SJCRH30 (cell line): Measurements from ENCODE around the gene SBF2. TPM values are rescaled to one million over a fixed set of nuclear protein-coding genes. Genes with fewer than 3 reads are reported as not detected.
"Not testable (repeated sequence)": the region's sequence is repeated elsewhere in the genome, so short reads cannot be mapped to it uniquely, and the experiment has no call there.

Source experiments
- DNase-seq, 2 experiments: peaks; one replicate each; pipeline ENCODE4 v3.0.0-alpha.2; 2015 to 2020
- H3K27ac ChIP-seq: fragments of 250-450 bp; sonication (Bioruptor Pico); 2 replicates; pipeline ENCODE4 v1.5.1; 2020; ENCODE audit warnings: mild to moderate bottlenecking, moderate library complexity
- H3K27me3 ChIP-seq: fragments of 250-450 bp; sonication (Bioruptor Pico); 2 replicates; pipeline ENCODE4 v1.5.1; 2020; ENCODE audit warnings: mild to moderate bottlenecking, moderate library complexity
- H3K36me3 ChIP-seq: fragments of 250-450 bp; sonication (Bioruptor Pico); 2 replicates; pipeline ENCODE4 v1.5.1; 2020; ENCODE audit warnings: mild to moderate bottlenecking, moderate library complexity
- H3K4me1 ChIP-seq: fragments of 250-450 bp; sonication (Bioruptor Pico); 2 replicates; pipeline ENCODE4 v1.5.1; 2020; ENCODE audit warnings: mild to moderate bottlenecking, moderate library complexity
- H3K4me3 ChIP-seq: fragments of 250-450 bp; sonication (Bioruptor Pico); 2 replicates; pipeline ENCODE4 v1.5.1; 2020; ENCODE audit warnings: mild to moderate bottlenecking, moderate library complexity
- H3K9me3 ChIP-seq: fragments of 250-450 bp; sonication (Bioruptor Pico); replicated peaks from 2 replicates; pipeline ENCODE4 v1.5.1; 2020; ENCODE audit warnings: mild to moderate bottlenecking, moderate library complexity
- total RNA-seq: library from RNA; depleted of rRNA; stranded (reverse); fragments of >200 nt; shearing (Covaris generic); gene quantifications from 2 replicates; pipeline ENCODE4 v1.2.3, GENCODE V29; 2014

The SBF2 gene
- total RNA-seq, 1 experiment from 2014 or later = 34.7 TPM

- Histone ChIP-seq H3K4me3 (no peak overlapping the region), H3K27ac (no peak overlapping the region), H3K4me1 (no peaks in the 10 kb centered on the region; the same call in 1 of the 2 replicates), H3K27me3 (no peaks in the 10 kb centered on the region), H3K9me3 (no peaks in the 10 kb centered on the region), H3K36me3 (no peaks in the 10 kb centered on the region)
- no peak for DNase-seq
These were observed 21.9 kb downstream of the SBF2 start for GRCh38 chr11:10272132-10272531.

- Histone ChIP-seq H3K27me3 (no peaks in the 10 kb centered on the region), H3K36me3 (0 out of 2 replicates have a peak, but pooled peaks cover 4% of the 10 kb centered on the region), H3K27ac (no peak overlapping the region), H3K4me3 (no peak overlapping the region), H3K4me1 (no peaks in the 10 kb centered on the region; the same call in 1 of the 2 replicates), H3K9me3 (peaks cover 4% of the 10 kb centered on the region; the same call in 1 of the 2 replicates)
- DNase-seq = no peak
These were observed 25.1 kb downstream of the SBF2 start for GRCh38 chr11:10268746-10269488.

DNA sequence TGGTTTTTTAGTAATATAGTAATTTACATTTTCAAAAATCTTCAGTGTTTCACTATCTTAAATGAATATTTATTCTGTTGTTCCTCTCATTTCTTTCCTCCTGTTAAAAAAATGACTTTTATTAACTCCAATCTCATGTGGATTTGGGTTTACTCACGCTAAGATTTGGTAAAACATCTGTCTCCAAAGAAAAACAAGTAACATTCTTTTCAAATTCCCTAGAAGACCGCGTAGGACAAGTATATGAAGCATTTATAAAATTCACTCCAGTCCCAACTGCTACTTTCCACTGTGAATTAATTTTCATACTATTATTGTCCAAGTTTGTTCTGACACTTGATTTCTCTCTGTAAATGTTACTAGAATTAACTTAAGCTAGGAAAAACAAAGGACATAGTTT, 26.2 kb downstream of the SBF2 start:
- no peak overlapping the region for H3K27ac ChIP-seq
- H3K36me3 ChIP-seq = 0 out of 2 replicates have a peak, but pooled peaks cover 4% of the 10 kb centered on the region
- H3K4me3 ChIP-seq = no peak overlapping the region
- H3K9me3 ChIP-seq = peaks cover 4% of the 10 kb centered on the region; the same call in 1 of the 2 replicates
- no peak for DNase-seq
- no peaks in the 10 kb centered on the region for H3K27me3 ChIP-seq
- no peaks in the 10 kb centered on the region; the same call in 1 of the 2 replicates for H3K4me1 ChIP-seq

DNA sequence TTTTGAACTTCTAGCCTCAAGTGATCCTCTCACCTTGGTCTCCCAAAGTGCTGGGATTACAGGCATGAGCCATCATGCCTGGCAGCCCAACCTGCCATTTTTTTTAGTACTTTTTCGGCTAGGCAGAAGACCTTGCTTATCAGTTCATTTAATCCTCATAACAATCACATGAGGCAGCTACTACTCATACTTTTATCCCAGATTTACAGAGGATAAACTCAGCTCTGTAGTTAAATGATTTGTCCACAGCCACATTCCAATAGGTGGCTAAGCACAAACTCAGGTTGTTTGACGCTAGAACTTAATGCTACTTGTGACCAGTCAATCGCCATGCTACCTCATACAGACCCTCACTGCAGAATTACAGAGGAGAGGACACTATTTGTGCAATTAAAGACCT, 28.1 kb downstream of the SBF2 start:
- peaks cover 5% of the 10 kb centered on the region; the same call in 1 of the 2 replicates for H3K4me1 ChIP-seq
- 0 out of 2 replicates have a peak, but pooled peaks cover 4% of the 10 kb centered on the region for H3K36me3 ChIP-seq
- DNase-seq = no peak

DNA sequence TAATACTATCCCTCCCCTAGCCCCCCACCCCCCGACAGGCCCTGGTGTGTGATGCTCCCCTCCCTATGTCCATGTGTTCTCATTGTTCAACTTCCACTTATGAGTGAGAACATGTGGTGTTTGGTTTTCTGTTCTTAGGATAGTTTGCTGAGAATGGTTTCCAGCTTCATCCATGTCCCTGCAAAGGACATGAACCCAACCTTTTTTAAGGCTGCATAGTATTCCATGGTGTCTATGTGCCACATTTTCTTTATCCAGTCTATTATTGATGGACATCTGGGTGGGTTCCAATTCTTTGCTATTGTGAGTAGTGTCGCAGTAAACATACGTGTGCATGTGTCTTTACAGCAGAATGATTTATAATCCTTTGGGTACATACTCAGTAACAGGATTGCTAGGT, 29.3 kb downstream of the SBF2 start:
- not testable (repeated sequence) for H3K27me3 ChIP-seq, H3K9me3 ChIP-seq, H3K4me3 ChIP-seq, H3K27ac ChIP-seq, H3K4me1 ChIP-seq, H3K36me3 ChIP-seq, DNase-seq

More for the DNA sequence above, 28.1 kb downstream of the SBF2 start:
- H3K27me3 ChIP-seq = no peaks in the 10 kb centered on the region
- no peak overlapping the region for H3K4me3 ChIP-seq
- no peak overlapping the region for H3K27ac ChIP-seq
- H3K9me3 ChIP-seq = peaks cover 4% of the 10 kb centered on the region; the same call in 1 of the 2 replicates

DNA sequence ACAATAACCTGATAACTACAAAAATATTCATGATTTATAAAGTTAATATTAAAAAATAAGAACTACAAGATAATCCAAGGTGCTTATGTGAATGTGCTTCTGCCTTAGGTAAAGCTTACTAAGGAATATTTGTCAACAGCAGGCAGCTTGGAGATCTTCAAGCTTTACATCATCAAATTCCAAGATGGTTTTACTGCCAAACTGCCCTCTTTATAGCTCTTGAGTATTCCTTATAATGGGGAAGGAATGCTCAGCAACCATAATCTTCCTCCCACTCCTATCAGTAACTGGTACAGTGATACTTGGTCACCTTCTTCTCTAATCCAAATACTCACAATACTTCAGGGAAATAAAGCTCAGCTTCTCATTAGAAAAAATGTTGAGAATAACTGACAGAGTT, 30.1 kb downstream of the SBF2 start:
- peaks cover 5% of the 10 kb centered on the region; the same call in 1 of the 2 replicates for H3K4me1 ChIP-seq
- peaks cover 4% of the 10 kb centered on the region; the same call in 1 of the 2 replicates for H3K9me3 ChIP-seq
- H3K27ac ChIP-seq = no peak overlapping the region
- no peak overlapping the region for H3K4me3 ChIP-seq
- H3K36me3 ChIP-seq = 0 out of 2 replicates have a peak, but pooled peaks cover 4% of the 10 kb centered on the region
- DNase-seq = no peak
- no peaks in the 10 kb centered on the region for H3K27me3 ChIP-seq

- no peak overlapping the region for H3K27ac ChIP-seq
- no peaks in the 10 kb centered on the region for H3K27me3 ChIP-seq
- H3K4me1 ChIP-seq = peaks cover 5% of the 10 kb centered on the region
- H3K36me3 ChIP-seq = 0 out of 2 replicates have a peak, but pooled peaks cover 4% of the 10 kb centered on the region
- DNase-seq = no peak
- H3K4me3 ChIP-seq = no peak overlapping the region
- H3K9me3 ChIP-seq = peaks cover 4% of the 10 kb centered on the region; the same call in 1 of the 2 replicates
These were observed 32.2 kb downstream of the SBF2 start for GRCh38 chr11:10261821-10262220.

DNA sequence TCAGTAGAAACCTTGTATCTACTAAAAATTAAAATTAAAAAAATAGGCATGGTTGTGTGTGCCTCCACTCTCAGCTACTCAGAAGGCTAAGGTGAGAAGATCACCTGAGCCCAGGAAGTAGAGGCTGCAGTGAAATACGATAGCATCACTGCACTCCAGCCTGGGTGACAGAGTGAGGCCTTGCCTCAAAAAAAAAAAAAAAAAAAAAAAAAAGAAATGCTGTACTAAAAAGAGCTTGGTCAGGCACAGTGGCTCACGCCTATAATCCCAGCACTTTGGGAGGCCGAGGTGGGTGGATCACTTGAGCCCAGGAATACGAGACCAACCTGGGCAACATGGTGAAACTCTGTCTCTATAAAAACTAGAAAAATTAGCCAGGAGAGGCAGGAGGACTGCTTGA, 36.5 kb downstream of the SBF2 start:
- Histone ChIP-seq H3K4me3 (no peak overlapping the region), H3K27me3 (no peaks in the 10 kb centered on the region), H3K36me3 (no peaks in the 10 kb centered on the region), H3K27ac (no peak overlapping the region), H3K4me1 (peaks cover 24% of the 10 kb centered on the region), H3K9me3 (no peaks in the 10 kb centered on the region)
- DNase-seq = no peak

DNA sequence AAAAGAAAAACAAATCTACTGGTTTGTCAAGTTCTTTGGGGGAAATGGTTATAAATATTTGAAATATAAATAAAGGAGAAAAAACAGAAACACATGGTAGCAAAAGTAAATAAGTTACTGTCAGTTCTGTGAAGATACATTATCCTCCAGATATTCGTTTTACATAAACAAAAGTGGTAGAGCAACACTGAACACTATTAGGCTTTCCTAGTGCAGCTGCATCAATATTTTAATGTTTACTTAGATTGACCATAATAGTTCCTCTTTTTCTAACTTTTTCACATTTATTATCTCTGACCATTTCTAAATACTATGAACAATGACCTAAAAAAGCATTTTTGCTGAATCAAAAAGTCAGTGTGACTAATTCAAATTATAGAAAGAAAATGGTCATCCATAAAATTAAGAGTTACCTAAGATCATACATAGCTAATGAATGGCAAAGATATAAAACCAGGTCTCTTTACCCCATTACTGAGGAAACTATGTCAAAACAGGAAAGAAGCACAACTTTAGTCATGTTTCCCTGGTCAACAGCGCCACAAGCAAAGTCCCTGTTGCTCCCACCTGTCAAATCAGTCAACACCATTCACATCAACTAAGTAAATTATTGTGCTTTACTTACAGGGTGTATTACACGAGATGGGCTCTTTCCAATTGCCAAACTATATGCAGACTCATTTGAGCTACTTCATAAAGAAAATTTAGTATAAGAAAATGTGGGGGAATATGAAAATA, 38.5 kb downstream of the SBF2 start:
- Histone ChIP-seq H3K4me1 (peaks cover 19% of the 10 kb centered on the region), H3K4me3 (no peak overlapping the region), H3K27me3 (no peaks in the 10 kb centered on the region), H3K9me3 (no peaks in the 10 kb centered on the region), H3K27ac (peak overlapping the region; percentile 63), H3K36me3 (no peaks in the 10 kb centered on the region)
- peak; percentile 58 to 84 for DNase-seq

DNA sequence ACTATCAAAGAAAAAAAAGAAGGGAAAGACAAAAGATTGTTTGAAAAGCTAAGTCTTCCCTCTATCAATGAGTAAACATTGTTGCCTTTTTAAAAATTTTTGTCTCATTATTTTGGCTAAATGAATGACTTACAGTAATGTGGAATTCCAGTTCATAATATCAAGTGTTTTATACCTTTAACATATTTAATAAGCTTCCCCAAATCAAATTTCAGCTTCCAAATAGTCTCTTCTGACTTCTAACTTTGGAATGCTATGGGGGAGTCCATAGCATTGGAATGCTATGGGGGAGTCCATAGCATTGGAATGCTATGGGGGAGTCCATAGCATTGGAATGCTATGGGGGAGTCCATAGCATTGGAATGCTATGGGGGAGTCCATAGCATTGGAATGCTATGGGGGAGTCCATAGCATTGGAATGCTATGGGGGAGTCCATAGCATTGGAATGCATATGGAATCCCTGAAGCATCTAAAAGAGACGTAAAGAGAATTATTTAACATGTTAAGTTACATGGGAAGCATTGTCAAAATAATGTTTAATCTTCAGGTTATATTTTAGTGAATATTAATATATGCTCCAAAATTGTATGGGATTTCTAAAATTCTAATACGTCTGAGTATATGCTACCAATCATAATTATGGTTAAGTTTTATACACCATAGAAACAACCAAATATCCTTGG, 44.4 kb downstream of the SBF2 start:
- not testable (repeated sequence) for H3K27me3 ChIP-seq, DNase-seq, H3K36me3 ChIP-seq, H3K4me1 ChIP-seq, H3K9me3 ChIP-seq, H3K27ac ChIP-seq, H3K4me3 ChIP-seq

- H3K27ac ChIP-seq = no peak overlapping the region
- H3K4me1 ChIP-seq = peaks cover 10% of the 10 kb centered on the region; the same call in 1 of the 2 replicates
- no peaks in the 10 kb centered on the region for H3K27me3 ChIP-seq
- no peaks in the 10 kb centered on the region for H3K9me3 ChIP-seq
- DNase-seq = no peak
- no peaks in the 10 kb centered on the region for H3K36me3 ChIP-seq
- no peak overlapping the region for H3K4me3 ChIP-seq
These were observed 47.0 kb downstream of the SBF2 start for GRCh38 chr11:10247011-10247410.

DNA sequence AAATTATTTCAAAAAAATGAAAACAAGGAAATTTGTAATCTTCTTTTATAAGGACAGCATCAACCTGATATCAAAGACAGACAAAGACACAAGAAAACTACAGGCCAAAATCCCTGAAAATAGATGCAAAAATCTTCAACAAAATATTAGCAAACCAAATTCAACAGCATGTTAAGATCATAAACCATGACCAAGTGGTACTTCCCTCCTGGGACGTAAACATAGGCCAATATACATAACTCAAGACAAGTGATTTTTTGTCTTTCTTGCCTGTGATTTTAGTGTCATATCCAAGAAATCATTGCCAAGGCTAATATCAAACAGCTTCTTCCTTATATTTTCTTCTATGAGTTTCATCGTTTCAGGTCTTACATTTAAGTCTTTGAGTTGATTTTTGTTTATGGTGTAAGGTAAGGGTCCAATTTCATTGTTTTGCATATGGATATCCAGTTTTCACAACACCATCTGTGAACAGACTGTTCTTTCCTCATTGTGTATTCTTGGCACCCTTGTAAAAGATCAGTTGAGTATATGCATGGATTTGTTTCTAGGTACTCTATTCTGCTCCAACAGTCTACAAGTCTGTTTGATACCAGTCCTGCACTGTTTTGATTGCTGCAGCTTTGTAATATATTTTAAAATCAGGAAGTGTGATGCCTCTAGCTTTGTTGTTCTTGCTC, 50.0 kb downstream of the SBF2 start:
- H3K4me1 ChIP-seq = no peaks in the 10 kb centered on the region
- H3K4me3 ChIP-seq = no peak overlapping the region
- H3K27ac ChIP-seq = no peak overlapping the region
- no peaks in the 10 kb centered on the region for H3K36me3 ChIP-seq
- DNase-seq = no peak
- no peaks in the 10 kb centered on the region for H3K27me3 ChIP-seq
- no peaks in the 10 kb centered on the region for H3K9me3 ChIP-seq

- no peaks in the 10 kb centered on the region for H3K4me1 ChIP-seq
- H3K27me3 ChIP-seq = no peaks in the 10 kb centered on the region
- peaks cover 15% of the 10 kb centered on the region for H3K9me3 ChIP-seq
- no peak overlapping the region for H3K4me3 ChIP-seq
- H3K36me3 ChIP-seq = peaks cover 9% of the 10 kb centered on the region; the same call in 1 of the 2 replicates
- DNase-seq = no peak
- no peak overlapping the region for H3K27ac ChIP-seq
These were observed 57.2 kb downstream of the SBF2 start for GRCh38 chr11:10236840-10237239.

DNA sequence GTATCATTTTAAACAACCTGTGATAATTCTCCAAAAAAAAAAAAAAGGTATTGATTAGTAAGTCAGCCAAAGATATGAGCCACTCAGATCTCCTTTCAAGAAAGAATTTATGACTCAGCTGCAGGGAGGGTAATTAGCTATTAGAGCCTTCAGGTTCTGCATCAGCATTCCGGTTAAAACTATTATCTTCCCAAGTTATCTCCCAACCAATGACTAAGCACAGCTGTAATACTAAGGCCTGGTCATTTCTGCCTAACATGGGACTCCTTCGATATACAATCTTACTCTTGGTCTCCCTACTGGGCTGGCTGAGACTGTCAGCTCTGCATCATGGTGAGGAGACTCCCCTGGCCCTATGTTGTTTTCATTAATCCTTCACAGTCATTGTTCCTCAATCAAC, 60.4 kb downstream of the SBF2 start:
- Histone ChIP-seq H3K9me3 (peaks cover 39% of the 10 kb centered on the region), H3K27ac (no peak overlapping the region), H3K27me3 (no peaks in the 10 kb centered on the region), H3K36me3 (peaks cover 9% of the 10 kb centered on the region; the same call in 1 of the 2 replicates), H3K4me3 (no peak overlapping the region), H3K4me1 (no peaks in the 10 kb centered on the region)
- no peak for DNase-seq
